Measurements from ENCODE around the gene HOOK1. TPM values are rescaled to one million over a fixed set of nuclear protein-coding genes. Genes with fewer than 3 reads are reported as not detected.

HOOK1 gene
- total and polyA plus RNA-seq, 12 donors, result 3.3 to 23.9 (median 8.4) TPM

- H3K27me3 ChIP-seq, result no peaks in the 10 kb centered on the region
- TF ChIP-seq CTCF (IDR thresholded peaks at IDR 0.05) (no peak), POLR2A (IDR thresholded peaks at IDR 0.05) (no peak)
Observed at GRCh38 chr1:59798600-59798999, 16.1 kb upstream of the HOOK1 start.

GRCh38 chr1:59803458-59804038, 11.2 kb upstream of the HOOK1 start:
- intact Hi-C loops (cut with DNase I), result no loop called here
- Histone ChIP-seq H3K36me3 (replicated peaks in 1 of 2) (no peaks in the 10 kb centered on the region), H3K9me3 (replicated peaks in 1 of 3) (no peaks in the 10 kb centered on the region), H3K4me1 (replicated peaks in 1 of 2) (no peaks in the 10 kb centered on the region), H3K4me3 (no peak overlapping the region), H3K27ac (no peak overlapping the region), H3K27me3 (no peaks in the 10 kb centered on the region)
- DNase-seq, result no peak
- TF ChIP-seq CTCF (IDR thresholded peaks at IDR 0.05), result no peak
- TF ChIP-seq POLR2A (IDR thresholded peaks at IDR 0.05), result no peak
- 71 to 100% (median 77%) methylated on average over 1 of the region's 1 CpG for WGBS, 4 donors

More at GRCh38 chr1:59798600-59798999, 16.1 kb upstream of the HOOK1 start:
- Histone ChIP-seq H3K4me3 (no peak overlapping the region), H3K4me1 (replicated peaks in 1 of 2) (no peaks in the 10 kb centered on the region), H3K36me3 (replicated peaks in 1 of 2) (no peaks in the 10 kb centered on the region), H3K27ac (no peak overlapping the region), H3K9me3 (replicated peaks in 1 of 3) (no peaks in the 10 kb centered on the region)
- DNase-seq, result no peak
- intact Hi-C loops (cut with DNase I), result no loop called here

- no peaks in the 10 kb centered on the region for H3K9me3 ChIP-seq (replicated peaks in 1 of 3)
- H3K4me3 ChIP-seq, result no peak overlapping the region
- no peaks in the 10 kb centered on the region for H3K4me1 ChIP-seq (replicated peaks in 1 of 2)
- no peaks in the 10 kb centered on the region for H3K27me3 ChIP-seq
- DNase-seq, result no peak
- no peaks in the 10 kb centered on the region for H3K36me3 ChIP-seq (replicated peaks in 1 of 2)
- intact Hi-C loops (cut with DNase I), result no loop called here
- H3K27ac ChIP-seq, result no peak overlapping the region
- TF ChIP-seq POLR2A (IDR thresholded peaks at IDR 0.05), result no peak
- TF ChIP-seq CTCF (IDR thresholded peaks at IDR 0.05), result no peak
Observed at GRCh38 chr1:59804301-59804700, 10.4 kb upstream of the HOOK1 start.

- Histone ChIP-seq H3K36me3 (replicated peaks in 1 of 2) (no peaks in the 10 kb centered on the region), H3K27me3 (no peaks in the 10 kb centered on the region), H3K4me3 (no peak overlapping the region), H3K4me1 (replicated peaks in 1 of 2) (no peaks in the 10 kb centered on the region), H3K27ac (no peak overlapping the region), H3K9me3 (replicated peaks in 1 of 3) (no peaks in the 10 kb centered on the region)
- no peak for DNase-seq
- TF ChIP-seq POLR2A (IDR thresholded peaks at IDR 0.05), result no peak
- intact Hi-C loops (cut with DNase I), result no loop called here
Observed at GRCh38 chr1:59805554-59805953, 9.2 kb upstream of the HOOK1 start.

- no peaks in the 10 kb centered on the region for H3K9me3 ChIP-seq (replicated peaks in 1 of 3)
- H3K36me3 ChIP-seq (replicated peaks in 1 of 2), result no peaks in the 10 kb centered on the region
- TF ChIP-seq POLR2A (IDR thresholded peaks at IDR 0.05), result peak in 1 of 2 donors; percentile 61
- peak in 2 of 6 experiments; percentile 6 to 14 for TF ChIP-seq CTCF (IDR thresholded peaks at IDR 0.05)
- peaks cover 21 to 31% of the 10 kb centered on the region in 2 donors for H3K4me1 ChIP-seq (replicated peaks in 1 of 2)
- no peaks in the 10 kb centered on the region for H3K27me3 ChIP-seq
- 7 to 20% (median 13%) methylated on average over 15 to 50 of the region's 50 CpGs for WGBS, 4 donors
- DNase-seq, result peak; percentile 90 to 96 (median 93)
- peak overlapping the region in 3 of 5 donors; percentile 41 to 58 (median 56) for H3K27ac ChIP-seq
- intact Hi-C loops (cut with DNase I), result no loop called here
- peak overlapping the region in 2 of 4 donors; percentile 46 to 61 for H3K4me3 ChIP-seq
Observed at GRCh38 chr1:59814180-59814900, 409 bp upstream of the HOOK1 start.
